Measurements from ENCODE around the gene ADGRD1.
"Not testable (repeated sequence)": the region's sequence is repeated elsewhere in the genome, so short reads cannot be mapped to it uniquely, and the experiment has no call there.

ADGRD1 gene

GRCh38 chr12:131057211-131057721, 103.6 kb downstream of the ADGRD1 start:
- DNase-seq (ENCODE audit: low read depth): no peak

GRCh38 chr12:131057722-131058515, 104.2 kb downstream of the ADGRD1 start:
- DNase-seq (ENCODE audit: low read depth): no peak

DNA sequence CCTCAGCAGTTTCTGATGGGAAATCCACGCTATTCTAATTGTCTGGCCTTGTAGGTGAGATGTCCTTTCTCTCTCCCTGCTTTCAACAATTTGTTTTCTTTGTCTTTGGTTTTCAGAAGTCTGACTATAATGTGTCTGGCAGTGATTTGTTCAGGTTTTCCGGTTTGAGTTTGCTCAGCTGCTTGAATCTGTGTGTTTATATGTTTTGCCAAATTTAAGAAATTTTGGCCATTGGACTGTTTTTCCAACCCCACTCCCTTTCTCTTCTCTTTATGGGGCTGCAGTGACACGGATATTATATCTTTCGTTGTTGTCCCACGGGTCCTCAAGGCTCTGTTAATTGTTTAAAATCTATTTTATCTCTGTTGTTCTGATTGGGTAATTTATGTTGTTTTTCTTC, 105.0 kb downstream of the ADGRD1 start:
- DNase-seq (ENCODE audit: low read depth): no peak

DNA sequence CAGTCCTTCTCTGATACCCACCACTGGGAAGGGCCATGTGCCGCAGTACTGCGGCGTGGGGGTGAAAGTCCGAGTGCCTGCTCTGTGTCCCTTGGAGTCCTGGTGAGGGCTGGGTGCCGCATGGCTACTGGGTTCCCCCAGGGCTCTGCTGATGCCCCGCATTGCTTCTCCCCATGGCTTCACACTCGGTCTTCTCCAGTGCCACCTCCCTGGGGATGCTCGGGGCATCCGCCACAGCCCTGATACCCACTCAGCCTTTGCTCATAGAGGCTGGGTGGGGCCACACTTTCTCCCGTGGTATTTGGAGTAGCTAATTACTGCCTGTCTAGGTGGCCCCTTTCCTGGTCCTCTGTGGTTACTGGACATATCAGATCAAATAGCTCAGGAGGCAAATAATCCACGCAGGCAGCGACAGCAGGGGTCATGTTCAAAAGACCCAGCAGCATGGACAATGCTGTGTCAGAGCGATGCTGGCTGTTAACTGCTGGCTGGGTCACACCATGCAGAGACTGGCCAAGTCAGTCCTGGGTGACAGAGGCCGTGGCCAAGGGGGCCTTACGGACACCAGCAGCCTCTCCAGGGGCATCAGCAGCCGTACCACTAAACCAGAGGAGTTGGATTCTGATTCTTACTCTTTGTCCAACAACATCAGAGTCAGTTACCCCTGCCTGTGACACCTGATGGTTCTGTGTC, 106.5 kb downstream of the ADGRD1 start:
- no peak for DNase-seq (ENCODE audit: low read depth)

- DNase-seq (ENCODE audit: low read depth): no peak
These were observed 107.5 kb downstream of the ADGRD1 start for GRCh38 chr12:131061041-131061806.

- DNase-seq (ENCODE audit: low read depth): no peak
These were observed 109.7 kb downstream of the ADGRD1 start for GRCh38 chr12:131063413-131063812.

DNA sequence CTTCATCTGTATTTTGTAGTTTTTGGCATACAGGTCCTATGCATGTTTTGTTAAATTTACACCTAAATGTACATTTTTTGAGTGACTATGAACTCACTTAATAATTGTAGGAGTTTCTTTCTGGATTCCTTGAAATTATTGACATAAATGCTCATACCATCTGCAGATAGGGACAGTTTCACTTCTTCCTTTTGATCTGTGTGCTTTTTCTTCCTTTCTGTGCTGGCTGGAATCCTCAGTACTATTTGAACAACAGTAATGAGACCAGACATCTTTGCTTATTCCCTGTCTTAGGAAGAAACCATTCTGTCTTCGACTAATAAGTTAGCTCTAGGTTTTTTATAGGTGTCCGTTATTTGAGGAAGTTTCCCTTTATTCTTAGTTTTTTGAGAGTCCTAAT, 110.3 kb downstream of the ADGRD1 start:
- DNase-seq (ENCODE audit: low read depth): no peak

- DNase-seq (ENCODE audit: low read depth): no peak
These were observed 111.6 kb downstream of the ADGRD1 start for GRCh38 chr12:131065279-131065678.

- DNase-seq (ENCODE audit: low read depth): no peak
These were observed 112.1 kb downstream of the ADGRD1 start for GRCh38 chr12:131065801-131066200.

DNA sequence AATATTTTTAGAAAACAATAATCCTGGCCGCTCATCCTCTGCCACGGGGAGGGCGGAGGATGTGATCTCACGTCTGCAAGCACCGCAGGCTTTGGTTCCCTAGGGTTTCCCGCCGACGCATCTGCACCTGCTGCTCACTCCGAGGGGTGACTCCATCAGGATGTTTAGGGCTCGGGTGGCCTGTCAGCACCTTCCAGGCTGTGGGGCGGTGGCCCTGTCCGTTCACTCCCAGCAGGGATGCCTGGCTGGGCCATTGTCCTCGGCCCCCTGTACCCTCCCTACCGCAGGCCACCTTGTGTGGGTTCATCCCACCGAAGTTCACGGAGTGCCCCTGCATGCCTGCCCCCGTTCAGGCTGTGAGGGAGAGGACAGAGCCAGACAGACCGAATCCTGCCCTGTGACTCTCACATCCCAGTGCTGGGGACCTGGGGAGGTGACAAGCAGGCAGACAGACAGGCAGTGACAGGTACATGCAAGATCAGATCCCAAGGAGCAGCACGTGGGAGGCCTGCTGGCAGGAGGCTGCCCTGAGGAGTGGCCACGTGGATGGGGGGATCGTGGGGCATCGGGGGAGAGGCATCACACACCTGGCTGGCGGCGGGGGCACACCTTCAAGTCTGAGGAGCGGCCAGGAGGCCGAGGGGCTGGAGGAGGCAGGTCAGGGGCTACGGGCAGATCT, 112.6 kb downstream of the ADGRD1 start:
- DNase-seq (ENCODE audit: low read depth): no peak

DNA sequence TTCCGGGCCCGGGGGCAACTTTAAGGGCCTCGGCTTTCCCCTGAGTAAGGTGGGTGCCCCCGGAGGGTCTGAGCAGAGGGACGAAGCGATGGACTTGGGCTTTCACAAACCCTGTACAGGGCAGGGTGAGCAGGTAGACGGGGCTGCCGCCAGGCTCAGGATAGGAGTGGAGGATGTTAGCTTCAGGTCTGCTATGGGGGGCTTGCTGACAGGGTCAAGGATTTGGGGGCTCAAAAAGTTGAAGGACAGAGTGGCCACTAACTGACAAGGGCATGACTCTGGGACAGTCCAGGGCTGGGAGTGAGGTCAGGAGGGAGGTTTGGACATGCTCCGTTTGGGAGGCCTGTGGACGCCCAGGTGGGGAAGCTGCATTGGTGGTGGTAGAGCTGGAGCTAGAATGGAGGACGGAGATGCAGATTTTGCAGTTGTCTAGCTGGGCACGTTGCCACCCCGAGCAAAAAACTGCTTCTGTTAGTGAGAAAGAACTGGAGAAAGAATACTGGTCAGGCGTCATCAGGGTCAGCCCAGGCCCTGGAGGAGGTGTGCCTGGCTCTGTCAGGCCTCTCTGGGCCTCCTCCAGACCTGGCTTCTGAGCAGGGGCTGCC, 113.3 kb downstream of the ADGRD1 start:
- DNase-seq (ENCODE audit: low read depth): no peak

DNA sequence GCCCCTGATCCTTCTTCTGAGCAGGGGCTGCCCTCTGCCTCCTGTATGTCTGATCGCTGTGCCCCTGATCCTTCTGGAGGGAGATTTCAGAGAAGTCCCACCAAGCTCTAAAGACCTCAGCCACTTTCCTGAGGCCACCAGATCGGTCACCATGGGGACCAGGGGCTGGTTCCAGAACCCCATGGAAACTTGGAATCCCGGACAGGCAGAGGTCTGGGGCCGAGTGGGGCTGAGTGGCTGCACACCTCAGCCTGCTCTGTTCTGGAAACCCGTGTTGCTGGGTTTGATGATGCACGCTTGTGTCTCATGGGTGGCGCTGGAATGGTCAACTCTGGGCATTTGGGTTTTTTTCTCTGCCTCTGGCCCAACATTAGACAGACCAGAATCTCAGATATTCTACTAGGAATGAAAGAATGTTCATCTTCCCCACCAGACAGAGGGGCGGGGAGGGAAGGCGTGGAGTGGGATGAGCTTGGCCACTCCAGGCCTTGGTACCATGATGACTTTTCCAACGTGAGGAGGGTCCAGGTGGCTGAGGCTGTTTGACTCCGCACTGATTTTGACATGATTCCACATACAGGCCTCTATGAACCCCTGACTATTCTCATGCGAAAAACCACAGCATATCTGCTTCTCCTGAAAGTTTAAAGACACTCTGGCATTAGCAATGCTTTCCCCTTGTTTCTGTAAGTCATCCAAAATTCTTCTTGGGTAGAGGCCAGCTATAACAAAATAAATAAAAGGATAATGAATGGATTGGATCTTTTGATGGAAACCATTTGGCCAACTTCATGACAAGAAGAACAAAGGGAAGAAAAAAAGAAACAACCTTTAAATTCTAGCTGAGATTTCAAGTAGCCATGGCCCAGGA, 114.5 kb downstream of the ADGRD1 start:
- no peak for DNase-seq (ENCODE audit: low read depth)

DNA sequence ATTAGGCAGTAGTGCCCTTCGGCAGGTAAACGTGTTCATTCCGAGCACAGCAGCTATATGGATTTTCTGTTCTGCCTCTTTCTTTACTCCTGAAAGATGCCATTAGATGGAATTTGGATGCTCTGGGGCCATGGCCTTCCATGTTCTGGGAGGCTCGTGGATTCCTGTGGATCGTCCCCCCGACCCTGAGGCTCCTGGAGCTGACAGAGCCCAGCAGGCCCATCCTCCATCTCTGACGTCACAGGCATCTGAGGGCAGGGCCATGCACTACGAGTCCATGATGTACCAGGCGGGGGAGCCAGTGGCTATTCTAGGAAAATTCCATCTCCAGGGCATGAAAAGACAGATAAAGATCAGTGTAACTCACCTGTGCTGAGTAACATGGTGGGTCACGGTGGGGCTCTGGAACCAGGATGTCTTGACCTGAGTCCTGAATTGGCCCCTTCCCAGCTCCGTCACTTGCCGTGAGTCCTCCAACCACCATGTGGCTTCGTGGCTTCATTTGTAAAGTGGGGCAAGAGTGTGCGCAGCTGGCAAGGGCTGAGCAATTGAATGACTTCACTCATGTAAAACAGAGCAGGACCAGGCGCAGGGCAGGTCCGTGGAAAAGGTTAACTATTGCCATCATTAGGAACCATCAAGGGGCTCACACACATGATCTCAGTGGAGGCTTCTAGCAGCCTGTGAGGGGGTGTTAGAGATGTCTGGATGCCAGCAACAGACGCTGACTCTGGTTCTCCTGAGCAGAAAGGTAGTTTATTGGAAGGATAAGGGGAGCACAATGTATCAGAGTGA, 115.4 kb downstream of the ADGRD1 start:
- not testable (repeated sequence) for DNase-seq (ENCODE audit: low read depth)

DNA sequence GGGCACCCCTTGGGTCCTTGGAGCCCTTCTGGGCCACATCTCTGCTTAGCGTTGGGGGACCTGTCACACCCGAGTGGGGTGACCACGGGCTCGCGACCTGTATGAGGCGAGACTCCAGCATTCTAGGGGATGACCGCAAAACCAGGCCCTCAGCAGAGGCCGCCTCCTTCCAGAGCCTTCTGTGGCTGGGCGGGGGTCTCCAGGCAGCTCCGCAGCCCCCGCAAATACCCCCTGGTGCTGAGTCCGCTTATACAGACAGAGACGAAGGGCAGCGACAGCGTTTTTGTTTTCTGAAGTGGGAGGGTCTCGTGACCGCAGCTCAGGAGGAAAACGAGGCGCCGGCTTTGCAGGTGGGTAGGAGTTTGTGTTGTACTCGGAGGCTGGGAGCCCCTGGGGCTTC, 116.4 kb downstream of the ADGRD1 start:
- DNase-seq (ENCODE audit: low read depth): not testable (repeated sequence)

GRCh38 chr12:131070668-131071067, 117.0 kb downstream of the ADGRD1 start:
- DNase-seq (ENCODE audit: low read depth): not testable (repeated sequence)

DNA sequence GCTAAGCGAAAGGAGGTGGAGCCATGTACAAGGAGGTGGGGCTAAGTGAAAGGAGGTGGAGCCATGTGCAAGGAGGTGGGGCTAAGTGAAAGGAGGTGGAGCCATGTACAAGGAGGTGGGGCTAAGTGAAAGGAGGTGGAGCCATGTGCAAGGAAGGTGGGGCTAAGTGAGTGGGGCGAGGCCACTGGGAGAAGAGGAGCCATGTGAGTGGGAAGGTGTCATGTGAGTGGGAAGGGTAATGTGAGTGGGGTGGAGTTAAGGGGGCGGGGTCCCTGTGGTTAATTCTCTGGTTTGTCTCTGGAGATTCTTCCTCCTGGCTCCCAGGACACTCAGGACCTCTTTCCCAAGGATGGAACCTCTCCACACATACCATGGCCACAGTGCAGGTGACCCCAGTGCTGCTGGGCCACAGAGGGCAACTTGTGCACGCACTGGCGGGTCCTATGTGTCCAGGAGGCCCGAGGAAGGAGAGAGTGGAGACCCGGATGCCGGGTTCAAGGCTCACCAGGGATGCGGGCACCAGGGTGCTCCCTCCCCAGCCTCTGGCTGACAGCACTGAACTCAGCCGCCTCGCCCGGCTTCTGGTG, 117.6 kb downstream of the ADGRD1 start:
- DNase-seq (ENCODE audit: low read depth): not testable (repeated sequence)

DNA sequence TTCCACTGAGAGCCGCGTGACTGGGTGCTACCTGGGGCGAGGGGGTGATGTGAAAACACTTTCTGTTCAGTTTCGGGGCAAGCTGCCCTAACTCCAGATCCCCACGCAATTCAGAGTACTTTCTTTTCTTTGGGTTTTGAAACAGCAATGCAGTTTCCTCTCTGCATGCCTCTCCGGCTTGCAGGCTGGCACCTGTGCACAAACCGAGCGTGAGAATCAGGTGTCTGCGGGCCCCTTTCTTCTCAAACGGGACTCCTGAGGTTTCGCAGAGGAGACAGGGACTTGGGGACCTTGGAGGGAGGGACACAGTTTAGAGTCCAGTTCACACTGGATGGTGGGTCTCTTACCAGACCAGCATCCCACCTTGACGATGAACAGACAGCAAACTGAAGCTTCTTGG, 118.2 kb downstream of the ADGRD1 start:
- not testable (repeated sequence) for DNase-seq (ENCODE audit: low read depth)

- no peak for DNase-seq (ENCODE audit: low read depth)
These were observed 118.9 kb downstream of the ADGRD1 start for GRCh38 chr12:131072451-131073230.
